ENCODE data around the gene RTL9.

- no peak for TF ChIP-seq CTCF (IDR thresholded peaks at IDR 0.05; ENCODE audit: insufficient read depth, low read depth, low read length)
- TF ChIP-seq EZH2 (IDR thresholded peaks at IDR 0.05; ENCODE audit: insufficient read depth, low read length) = no peak
Observed at GRCh38 chrX:110397339-110397738, 38.7 kb downstream of the RTL9 start.
